Measurements from ENCODE around the gene C2CD3. TPM values are rescaled to one million over a fixed set of nuclear protein-coding genes. Genes with fewer than 3 reads are reported as not detected.

Gene C2CD3
- total RNA-seq, 4 donors from 2014 or later: 17.5 to 34.0 (median 19.0) TPM

DNA sequence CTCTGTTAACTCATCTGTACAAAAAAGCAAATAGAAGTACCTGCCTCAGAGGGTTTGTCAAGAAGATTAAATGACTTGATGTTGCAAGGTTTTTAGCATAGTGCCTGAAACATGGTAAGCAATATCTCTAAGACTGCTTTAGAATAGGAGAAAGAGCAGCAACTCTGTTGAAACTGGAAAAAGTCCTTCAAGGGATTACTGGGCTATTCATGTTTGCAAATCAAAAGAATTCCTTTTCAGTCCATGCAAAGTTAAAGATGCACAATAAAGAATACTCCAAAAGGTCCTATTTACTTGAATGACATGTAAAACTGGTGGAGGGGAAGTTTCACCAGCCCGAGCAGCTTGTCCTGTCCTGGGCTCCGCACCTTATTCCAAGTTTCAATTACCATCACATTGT is 70.6 kb downstream of the C2CD3 start:
- ATAC-seq (ENCODE audit: low FRiP score) (no peak), DNase-seq (ENCODE audit: low spot score) (no peak)
- TF ChIP-seq CTCF (IDR thresholded peaks at IDR 0.05): no peak

DNA sequence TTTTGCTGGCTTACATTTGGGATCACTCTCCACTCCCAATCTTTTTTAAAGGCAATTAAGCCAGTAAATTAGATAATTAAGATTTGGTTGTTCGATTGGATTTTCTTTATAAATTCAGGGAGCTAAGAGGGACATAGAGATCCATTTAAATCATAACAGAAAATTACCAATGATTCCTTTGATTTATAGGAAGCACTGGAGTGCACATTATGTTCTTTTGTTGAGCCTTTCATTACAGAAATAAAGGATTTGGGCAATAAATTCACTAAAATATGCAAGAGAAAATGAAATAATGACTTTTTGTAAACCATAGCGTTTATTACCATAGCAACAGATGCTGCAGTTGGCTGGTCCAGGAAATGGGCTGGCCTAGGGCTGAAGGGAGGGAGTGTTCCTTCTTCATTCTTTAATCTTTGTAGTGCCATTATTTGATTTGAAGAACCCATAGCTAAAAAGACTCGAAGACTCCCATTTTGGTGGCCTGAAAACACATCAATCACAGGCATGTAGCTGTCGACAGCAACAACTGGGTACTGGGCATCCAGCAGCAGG is 73.0 kb downstream of the C2CD3 start:
- ATAC-seq (ENCODE audit: low FRiP score): no peak

DNA sequence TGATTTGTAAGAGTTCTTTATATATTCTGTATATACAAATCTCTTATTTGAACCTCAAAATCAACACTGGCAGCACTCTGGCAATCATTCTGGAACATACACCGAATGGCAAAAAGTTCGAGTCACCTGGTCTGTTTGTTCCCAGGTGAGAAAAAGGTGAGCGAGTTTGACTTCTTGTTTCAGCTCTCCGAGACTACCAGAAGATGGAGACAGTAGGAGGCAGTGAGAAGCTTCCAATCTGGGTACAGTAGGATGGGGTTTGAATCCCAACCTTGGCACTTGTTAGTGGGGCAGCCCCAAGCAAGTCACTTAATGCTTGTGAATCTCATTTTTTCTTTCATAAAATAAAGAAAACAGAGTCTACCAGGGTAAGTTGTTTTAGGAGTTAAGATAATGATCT is 76.4 kb downstream of the C2CD3 start:
- TF ChIP-seq CTCF (IDR thresholded peaks at IDR 0.05): no peak
- DNase-seq (ENCODE audit: low spot score): no peak
- no peak for ATAC-seq (ENCODE audit: low FRiP score)

More for the DNA sequence above, 73.0 kb downstream of the C2CD3 start:
- no peak for DNase-seq (ENCODE audit: low spot score)
- TF ChIP-seq CTCF (IDR thresholded peaks at IDR 0.05): no peak

GRCh38 chr11:74092425-74092824 is 78.4 kb downstream of the C2CD3 start:
- DNase-seq (ENCODE audit: low spot score): no peak
- ATAC-seq (ENCODE audit: low FRiP score): no peak
- no peak for TF ChIP-seq CTCF (IDR thresholded peaks at IDR 0.05)

DNA sequence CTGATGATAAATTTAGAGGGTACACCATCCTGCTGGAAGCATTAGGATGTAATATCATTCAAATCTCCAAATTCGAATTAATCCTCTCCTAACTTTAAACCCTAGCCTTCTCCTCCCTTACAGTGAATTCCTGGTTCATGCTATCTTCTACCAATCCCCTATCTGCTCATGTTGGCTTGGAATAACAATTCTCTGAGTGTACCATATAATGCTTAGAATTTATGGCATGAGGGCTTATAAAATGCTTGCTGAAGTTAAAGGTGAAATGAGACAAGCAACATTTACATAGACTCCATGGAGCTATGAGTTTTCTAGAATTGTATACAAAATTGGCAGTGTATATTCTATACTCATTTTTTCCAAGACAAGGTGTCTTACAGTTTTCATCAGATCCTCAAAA is 79.3 kb downstream of the C2CD3 start:
- no peak for TF ChIP-seq CTCF (IDR thresholded peaks at IDR 0.05)
- DNase-seq (ENCODE audit: low spot score) (no peak), ATAC-seq (ENCODE audit: low FRiP score) (no peak)

DNA sequence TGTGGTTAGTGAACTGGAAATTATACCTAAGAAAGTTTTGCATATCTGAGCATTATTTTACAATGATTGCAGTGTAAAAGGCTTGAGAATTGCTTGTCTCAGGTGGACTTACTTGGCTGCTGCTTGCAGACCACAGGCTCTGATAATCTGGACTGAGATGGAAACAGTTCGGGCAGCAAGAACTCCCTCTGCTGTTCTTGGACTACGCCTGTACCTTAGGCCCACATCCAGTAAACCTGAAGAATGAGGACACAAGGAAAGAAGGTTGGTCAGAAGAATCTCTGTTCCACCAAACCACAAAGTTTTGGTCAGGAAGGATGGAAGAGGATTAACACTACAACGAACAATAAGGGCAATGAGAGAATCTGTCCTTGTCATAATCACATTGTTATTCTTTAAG is 80.1 kb downstream of the C2CD3 start:
- ATAC-seq (ENCODE audit: low FRiP score) (no peak), DNase-seq (ENCODE audit: low spot score) (no peak)
- no peak for TF ChIP-seq CTCF (IDR thresholded peaks at IDR 0.05)

GRCh38 chr11:74086242-74086884 is 84.4 kb downstream of the C2CD3 start:
- TF ChIP-seq CTCF (IDR thresholded peaks at IDR 0.05): no peak
- no peak for ATAC-seq (ENCODE audit: low FRiP score)

More at GRCh38 chr11:74086242-74086884, 84.4 kb downstream of the C2CD3 start:
- DNase-seq (ENCODE audit: low spot score): no peak
